ENCODE measurements around the gene C1orf50.

GRCh38 chr1:42720868-42721267 lies 46.2 kb upstream of the C1orf50 start:
- no peak for TF ChIP-seq POLR2AphosphoS5 (IDR thresholded peaks at IDR 0.05)
- TF ChIP-seq CTCF (IDR thresholded peaks at IDR 0.05), result no peak

All from sigmoid colon (tissue), 4 donors.